GM19438 (cell line): ENCODE measurements around the gene TNS1.

Experiments used
- ATAC-seq: cut with Tn5 transposase; IDR thresholded peaks from one replicate; pipeline ENCODE4 v1.9.1; 2021; ENCODE audit warnings: low read depth; ENCODE audit not compliant: unreplicated experiment

TNS1 gene

GRCh38 chr2:217919204-217919603, 83.6 kb downstream of the TNS1 start:
- no peak for ATAC-seq

GRCh38 chr2:217918308-217919024, 84.3 kb downstream of the TNS1 start:
- no peak for ATAC-seq

- no peak for ATAC-seq
Measured at GRCh38 chr2:217916504-217917254, 86.1 kb downstream of the TNS1 start.

- no peak for ATAC-seq
Measured at GRCh38 chr2:217915706-217916105, 87.1 kb downstream of the TNS1 start.

- no peak for ATAC-seq
Measured at GRCh38 chr2:217914878-217915277, 87.9 kb downstream of the TNS1 start.

GRCh38 chr2:217914078-217914477, 88.7 kb downstream of the TNS1 start:
- ATAC-seq = no peak

- ATAC-seq = no peak
Measured at GRCh38 chr2:217913436-217913835, 89.4 kb downstream of the TNS1 start.

GRCh38 chr2:217912098-217913024, 90.4 kb downstream of the TNS1 start:
- no peak for ATAC-seq

GRCh38 chr2:217911283-217912097, 91.3 kb downstream of the TNS1 start:
- no peak for ATAC-seq

- no peak for ATAC-seq
Measured at GRCh38 chr2:217910875-217911212, 92.0 kb downstream of the TNS1 start.

- ATAC-seq = no peak
Measured at GRCh38 chr2:217909156-217909820, 93.5 kb downstream of the TNS1 start.

- no peak for ATAC-seq
Measured at GRCh38 chr2:217908544-217908943, 94.3 kb downstream of the TNS1 start.

GRCh38 chr2:217907266-217907665, 95.5 kb downstream of the TNS1 start:
- ATAC-seq = no peak

- ATAC-seq = no peak
Measured at GRCh38 chr2:217906798-217907197, 96.0 kb downstream of the TNS1 start.

GRCh38 chr2:217905896-217906295, 96.9 kb downstream of the TNS1 start:
- no peak for ATAC-seq

GRCh38 chr2:217905395-217905794, 97.4 kb downstream of the TNS1 start:
- no peak for ATAC-seq

GRCh38 chr2:217904614-217904965, 98.2 kb downstream of the TNS1 start:
- no peak for ATAC-seq

GRCh38 chr2:217903859-217904613, 98.8 kb downstream of the TNS1 start:
- no peak for ATAC-seq
